ENCODE results near the gene CHSY3.
A peak's percentile ranks its signal among the peaks of the same experiment; 100 is the strongest.
"Not testable (repeated sequence)": the region's sequence is repeated elsewhere in the genome, so short reads cannot be mapped to it uniquely, and the experiment has no call there.

The CHSY3 gene

DNA sequence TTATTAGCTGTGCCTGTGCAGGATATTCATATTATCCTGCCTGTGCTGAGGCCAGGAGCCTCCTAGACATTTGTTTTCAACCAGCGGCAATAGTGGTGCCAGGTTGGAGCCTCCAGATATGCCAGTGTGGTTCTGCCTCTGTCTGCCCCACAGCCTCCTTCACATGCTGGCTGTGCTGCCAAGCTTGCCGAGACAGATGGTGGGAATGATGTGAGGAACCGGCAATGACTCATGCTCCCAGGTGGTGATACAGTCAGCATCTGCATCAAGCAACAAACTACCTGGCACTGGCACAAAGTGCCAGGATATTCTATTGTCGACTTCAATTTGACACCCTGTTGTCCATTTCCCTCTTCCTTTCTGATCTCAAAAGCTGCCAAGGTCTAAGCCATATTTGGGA, 285.7 kb downstream of the CHSY3 start:
- TF ChIP-seq, protein P1, sequence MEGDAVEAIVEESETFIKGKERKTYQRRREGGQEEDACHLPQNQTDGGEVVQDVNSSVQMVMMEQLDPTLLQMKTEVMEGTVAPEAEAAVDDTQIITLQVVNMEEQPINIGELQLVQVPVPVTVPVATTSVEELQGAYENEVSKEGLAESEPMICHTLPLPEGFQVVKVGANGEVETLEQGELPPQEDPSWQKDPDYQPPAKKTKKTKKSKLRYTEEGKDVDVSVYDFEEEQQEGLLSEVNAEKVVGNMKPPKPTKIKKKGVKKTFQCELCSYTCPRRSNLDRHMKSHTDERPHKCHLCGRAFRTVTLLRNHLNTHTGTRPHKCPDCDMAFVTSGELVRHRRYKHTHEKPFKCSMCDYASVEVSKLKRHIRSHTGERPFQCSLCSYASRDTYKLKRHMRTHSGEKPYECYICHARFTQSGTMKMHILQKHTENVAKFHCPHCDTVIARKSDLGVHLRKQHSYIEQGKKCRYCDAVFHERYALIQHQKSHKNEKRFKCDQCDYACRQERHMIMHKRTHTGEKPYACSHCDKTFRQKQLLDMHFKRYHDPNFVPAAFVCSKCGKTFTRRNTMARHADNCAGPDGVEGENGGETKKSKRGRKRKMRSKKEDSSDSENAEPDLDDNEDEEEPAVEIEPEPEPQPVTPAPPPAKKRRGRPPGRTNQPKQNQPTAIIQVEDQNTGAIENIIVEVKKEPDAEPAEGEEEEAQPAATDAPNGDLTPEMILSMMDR (IDR thresholded peaks at IDR 0.05), result no peak
- TF ChIP-seq ZFX (IDR thresholded peaks at IDR 0.05; ENCODE audit: borderline replicate concordance), result no peak
- H3K27ac ChIP-seq, result no peak overlapping the region

DNA sequence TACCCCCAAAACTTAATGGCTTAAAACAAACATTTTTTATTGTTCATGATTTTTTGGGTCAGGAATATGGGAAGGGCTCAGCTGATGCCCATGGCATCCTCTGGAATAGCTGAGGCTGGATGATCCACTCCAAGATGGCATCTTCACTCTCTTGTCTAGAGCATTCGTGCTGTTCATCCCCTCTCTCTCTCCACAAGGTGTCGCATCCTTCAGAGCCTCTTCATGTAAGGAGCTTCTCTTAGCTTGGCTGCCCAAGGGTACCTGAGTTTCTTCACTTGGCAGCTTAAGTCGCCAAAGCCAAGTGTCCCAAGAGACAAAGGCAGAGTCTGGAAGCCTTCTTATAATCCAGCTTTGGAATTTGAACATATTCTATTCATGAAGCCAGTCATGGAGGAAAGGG, 294.7 kb downstream of the CHSY3 start:
- TF ChIP-seq, protein P1 (IDR thresholded peaks at IDR 0.05), result peak; percentile 70
- no peak for TF ChIP-seq ZFX (IDR thresholded peaks at IDR 0.05; ENCODE audit: borderline replicate concordance)
- H3K27ac ChIP-seq, result no peak overlapping the region

DNA sequence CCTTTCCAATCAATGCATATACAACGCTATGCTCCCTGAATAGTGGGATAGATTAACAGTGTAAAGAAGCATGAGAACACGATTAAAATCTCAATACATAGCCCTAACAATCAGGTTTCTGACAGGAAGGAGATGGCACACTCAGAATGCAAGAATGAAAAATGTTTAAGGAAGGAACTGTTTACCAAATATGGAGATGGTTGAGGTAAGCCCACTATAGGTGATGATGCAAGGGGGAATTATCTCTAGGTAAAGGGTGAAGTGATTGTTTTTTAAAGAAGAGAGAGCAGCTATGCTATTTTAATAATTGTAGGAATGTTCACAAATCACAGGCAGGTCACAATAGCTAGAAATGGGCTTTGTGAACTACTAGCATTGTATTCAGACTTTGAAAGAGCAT, 302.4 kb downstream of the CHSY3 start:
- H3K27ac ChIP-seq, result no peak overlapping the region
- no peak for TF ChIP-seq ZFX (IDR thresholded peaks at IDR 0.05; ENCODE audit: borderline replicate concordance)
- TF ChIP-seq, protein P1 (IDR thresholded peaks at IDR 0.05), result no peak

DNA sequence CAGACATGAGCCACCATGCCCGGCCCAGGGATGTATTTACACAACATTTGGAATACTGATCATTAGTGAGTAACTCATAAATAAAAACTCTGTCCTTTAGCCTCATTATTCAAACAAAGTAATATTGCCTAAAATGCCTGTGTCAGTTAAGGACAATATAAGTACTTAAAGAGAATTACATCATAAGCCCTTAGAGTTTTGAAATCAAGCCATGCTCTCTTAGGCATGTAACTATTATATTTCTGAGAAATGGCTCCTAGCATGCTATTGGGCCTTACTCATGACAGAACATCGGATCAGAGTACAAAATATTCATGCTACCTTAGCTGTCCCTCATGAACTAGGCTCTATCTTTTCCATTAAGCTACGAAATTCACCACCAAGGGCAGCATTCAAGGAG, 309.3 kb downstream of the CHSY3 start:
- TF ChIP-seq ZFX (IDR thresholded peaks at IDR 0.05; ENCODE audit: borderline replicate concordance), result no peak
- TF ChIP-seq, protein P1 (IDR thresholded peaks at IDR 0.05), result no peak
- no peak overlapping the region for H3K27ac ChIP-seq

DNA sequence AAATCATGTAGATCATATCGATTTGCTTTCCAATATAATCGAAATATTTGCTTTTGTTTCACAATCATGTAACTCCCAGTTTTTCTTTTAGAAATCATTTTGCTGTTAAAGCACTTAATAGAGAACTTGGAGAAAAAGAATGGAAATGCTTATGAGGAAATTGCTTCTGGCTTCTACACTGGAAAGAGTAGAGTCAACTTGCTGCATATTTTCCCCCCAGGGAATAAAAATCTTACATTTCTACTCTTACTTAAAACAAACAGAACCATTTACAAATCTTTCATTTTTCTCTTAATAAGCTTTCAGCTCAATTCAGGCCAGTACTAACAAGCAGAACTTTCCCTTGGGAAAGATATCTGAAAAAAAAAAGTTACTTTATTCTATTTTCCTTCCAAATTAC, 312.0 kb downstream of the CHSY3 start:
- H3K27ac ChIP-seq, result no peak overlapping the region
- TF ChIP-seq ZFX (IDR thresholded peaks at IDR 0.05; ENCODE audit: borderline replicate concordance), result no peak
- TF ChIP-seq, protein P1 (IDR thresholded peaks at IDR 0.05), result no peak

DNA sequence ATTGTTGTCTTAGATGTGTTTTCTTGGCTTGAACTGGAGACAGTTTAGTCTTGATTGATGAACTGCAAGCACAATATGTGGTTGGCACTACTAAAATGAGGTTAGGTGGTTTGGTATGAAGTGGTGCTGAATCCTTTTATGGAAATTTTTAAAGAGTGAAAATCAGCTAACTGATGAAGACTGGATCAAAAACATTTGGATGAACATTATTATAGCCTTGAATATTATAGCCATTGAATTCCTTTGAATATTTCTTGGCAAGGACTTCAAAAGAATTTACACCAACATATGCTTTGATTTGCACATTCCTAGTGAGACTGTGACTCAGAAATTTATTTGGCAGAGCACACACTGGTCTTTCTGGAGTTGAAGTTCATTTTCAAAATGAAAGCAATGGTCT, 318.3 kb downstream of the CHSY3 start:
- no peak for TF ChIP-seq ZFX (IDR thresholded peaks at IDR 0.05; ENCODE audit: borderline replicate concordance)
- TF ChIP-seq, protein P1 (IDR thresholded peaks at IDR 0.05), result no peak
- no peak overlapping the region for H3K27ac ChIP-seq

DNA sequence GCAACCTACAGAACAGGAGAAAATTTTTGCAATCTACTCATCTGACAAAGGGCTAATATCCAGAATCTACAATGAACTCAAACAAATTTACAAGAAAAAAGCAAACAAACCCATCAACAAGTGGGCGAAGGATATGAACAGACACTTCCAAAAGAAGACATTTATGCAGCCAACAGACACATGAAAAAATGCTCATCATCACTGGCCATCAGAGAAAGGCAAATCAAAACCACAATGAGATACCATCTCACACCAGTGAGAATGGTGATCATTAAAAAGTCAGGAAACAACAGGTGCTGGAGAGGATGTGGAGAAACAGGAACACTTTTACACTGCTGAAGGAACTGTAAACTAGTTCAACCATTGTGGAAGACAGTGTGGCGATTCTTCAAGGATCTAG, 322.3 kb downstream of the CHSY3 start:
- H3K27ac ChIP-seq, result not testable (repeated sequence)

DNA sequence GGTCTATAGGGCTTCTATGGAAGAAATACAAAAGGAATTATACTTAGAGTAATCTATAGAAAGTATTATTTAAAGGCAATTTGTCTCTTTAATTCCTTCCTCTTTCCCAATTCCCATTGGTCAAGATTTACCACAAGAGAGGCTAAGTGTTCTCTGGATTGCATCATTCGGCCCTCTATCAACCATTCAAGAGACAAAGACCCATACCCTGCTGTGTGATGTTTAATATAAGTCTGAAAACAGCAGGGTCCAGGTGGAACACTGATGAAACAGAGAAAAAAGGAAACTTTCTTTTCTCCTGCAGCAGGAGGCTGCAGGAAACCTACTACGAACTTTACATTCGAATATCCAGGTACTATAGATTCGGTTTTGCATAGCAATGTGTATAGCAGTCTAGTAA, 323.4 kb downstream of the CHSY3 start:
- TF ChIP-seq ZFX (IDR thresholded peaks at IDR 0.05; ENCODE audit: borderline replicate concordance), result no peak
- TF ChIP-seq, protein P1 (IDR thresholded peaks at IDR 0.05), result no peak
- H3K27ac ChIP-seq, result no peak overlapping the region

All from 22Rv1 (cell line).